IMR-90 (cell line): ENCODE measurements around the gene LCK. TPM values are rescaled to one million over a fixed set of nuclear protein-coding genes. Genes with fewer than 3 reads are reported as not detected.

Experiments used
- ATAC-seq: fragments of 200-7000 bp; cut with Tn5 transposase; 2 replicates; pipeline ENCODE4 v1.9.1; 2020; ENCODE audit warnings: low read depth, mild to moderate bottlenecking, moderate library complexity
- BruUV-seq: library from RNA; stranded (reverse); fragments of 400-500 nt; replicated peaks from 2 replicates; lab custom pipeline; 2021; lab: Mats Ljungman, UMichigan
- CTCF ChIA-PET: fragments of 300-600 bp; formaldehyde crosslinking; extraction: SDS; loops from one replicate; lab custom pipeline; 2021; ENCODE audit warnings: antibody characterized with exemption; lab: Yijun Ruan, JAX
- POLR2A ChIA-PET: fragments of 300-600 bp; sonication (Branson Sonifier 250); formaldehyde crosslinking; loops from one replicate; lab custom pipeline; 2022; ENCODE audit warnings: antibody characterized with exemption; ENCODE audit not compliant: unreplicated experiment; lab: Charles Lee
- DNase-seq: peaks from one replicate; pipeline ENCODE4 v3.0.0; 2013
- H2AFZ ChIP-seq: replicated peaks from 2 replicates; pipeline ENCODE3; 2013; ENCODE audit warnings: low read length, mild to moderate bottlenecking; ENCODE audit not compliant: poor library complexity
- H2AK5ac ChIP-seq: 2 replicates; pipeline ENCODE4 v1.6.1; 2013; ENCODE audit warnings: low read depth, low read length, inconsistent platforms
- H2AK9ac ChIP-seq: replicated peaks from 2 replicates; pipeline ENCODE3; 2013; ENCODE audit warnings: mild to moderate bottlenecking, low read depth, low read length, moderate library complexity; ENCODE audit not compliant: poor library complexity
- H2BK120ac ChIP-seq: 2 replicates; pipeline ENCODE4 v1.6.1; 2013; ENCODE audit warnings: low read depth, low read length, inconsistent platforms
- H2BK15ac ChIP-seq: 3 replicates; pipeline ENCODE4 v1.6.1; 2013; ENCODE audit warnings: low read depth, low read length, inconsistent platforms
- H2BK20ac ChIP-seq: 2 replicates; pipeline ENCODE4 v1.6.1; 2013; ENCODE audit warnings: low read depth, mild to moderate bottlenecking, inconsistent platforms, low read length, moderate library complexity
- H2BK5ac ChIP-seq: 2 replicates; pipeline ENCODE4 v1.6.1; 2013; ENCODE audit warnings: mild to moderate bottlenecking, low read depth, low read length, inconsistent platforms; ENCODE audit not compliant: poor library complexity, severe bottlenecking
- H3K14ac ChIP-seq: replicated peaks from 2 replicates; pipeline ENCODE4 v1.6.1; 2013; ENCODE audit warnings: low read depth, low read length, inconsistent platforms
- H3K18ac ChIP-seq: 2 replicates; pipeline ENCODE4 v1.6.1; 2013; ENCODE audit warnings: low read depth, low read length, control low read depth
- H3K23ac ChIP-seq: 2 replicates; pipeline ENCODE4 v1.6.1; 2013; ENCODE audit warnings: low read depth, low read length, inconsistent platforms
- H3K27ac ChIP-seq: 2 replicates; pipeline ENCODE4 v1.5.1; 2013; ENCODE audit warnings: mild to moderate bottlenecking, control low read depth, low read length; ENCODE audit not compliant: insufficient read depth
- H3K27me3 ChIP-seq: 2 replicates; pipeline ENCODE4 v1.6.1; 2013; ENCODE audit warnings: low read length; ENCODE audit not compliant: control insufficient read depth, insufficient read depth
- H3K36me3 ChIP-seq: 2 replicates; pipeline ENCODE4 v1.6.1; 2013; ENCODE audit warnings: low read length, mixed read lengths; ENCODE audit not compliant: control insufficient read depth, insufficient read depth
- H3K4ac ChIP-seq: 2 replicates; pipeline ENCODE4 v1.6.1; 2013; ENCODE audit warnings: low read depth, low read length, inconsistent platforms
- H3K4me1 ChIP-seq: 2 replicates; pipeline ENCODE4 v1.6.1; 2013; ENCODE audit warnings: low read length, mixed read lengths; ENCODE audit not compliant: control insufficient read depth, insufficient read depth
- H3K4me2 ChIP-seq: 2 replicates; pipeline ENCODE4 v1.6.1; 2013; ENCODE audit warnings: low read depth, mild to moderate bottlenecking, control low read depth, low read length, moderate library complexity
- H3K4me3 ChIP-seq: 2 replicates; pipeline ENCODE4 v1.5.1; 2013; ENCODE audit warnings: low read depth, mild to moderate bottlenecking, control low read depth, low read length, moderate library complexity; ENCODE audit not compliant: insufficient read depth
- H3K56ac ChIP-seq: 2 replicates; pipeline ENCODE4 v1.6.1; 2013; ENCODE audit warnings: low read length, inconsistent platforms; ENCODE audit not compliant: insufficient read depth; ENCODE audit errors: extremely low read depth
- H3K79me1 ChIP-seq, 2 experiments: 2 replicates each; pipeline ENCODE4 v1.6.1; 2013; ENCODE audit warnings: low read length in 2 of 2, inconsistent platforms in 1 of 2, low read depth in 1 of 2
- H3K9ac ChIP-seq: 2 replicates; pipeline ENCODE4 v1.6.1; 2013; ENCODE audit warnings: low read depth, low read length, control low read depth
- H3K9me1 ChIP-seq: 2 replicates; pipeline ENCODE4 v1.6.1; 2013; ENCODE audit warnings: low read length, inconsistent platforms; ENCODE audit not compliant: insufficient read depth
- H3K9me3 ChIP-seq: 2 replicates; pipeline ENCODE4 v1.6.1; 2013; ENCODE audit warnings: low read length; ENCODE audit not compliant: control insufficient read depth, insufficient read depth
- H4K20me1 ChIP-seq: 2 replicates; pipeline ENCODE4 v1.6.1; 2013; ENCODE audit warnings: low read length, inconsistent platforms; ENCODE audit not compliant: insufficient read depth
- H4K5ac ChIP-seq: 2 replicates; pipeline ENCODE4 v1.6.1; 2013; ENCODE audit warnings: mild to moderate bottlenecking, low read depth, low read length, control low read depth
- H4K8ac ChIP-seq, 2 experiments: 2 replicates each; pipeline ENCODE4 v1.6.1; 2013; ENCODE audit warnings: low read depth in 2 of 2, low read length in 2 of 2, control low read depth in 1 of 2, inconsistent platforms in 1 of 2
- H4K91ac ChIP-seq: 2 replicates; pipeline ENCODE4 v1.6.1; 2013; ENCODE audit warnings: low read depth, low read length, inconsistent platforms; ENCODE audit not compliant: insufficient read depth
- BHLHE40 ChIP-seq: fragments of 150-350 bp; IDR thresholded peaks from 2 replicates; pipeline ENCODE4 v1.6.1; 2016; ENCODE audit warnings: mild to moderate bottlenecking, low read depth, low read length
- CEBPB ChIP-seq: IDR thresholded peaks from 2 replicates; pipeline ENCODE4 v1.6.1; 2012; ENCODE audit warnings: low read depth, low read length, improper control_type of control experiment
- CHD1 ChIP-seq: IDR thresholded peaks from 2 replicates; pipeline ENCODE4 v1.6.1; 2012; ENCODE audit warnings: low read depth, low read length, improper control_type of control experiment
- MAFK ChIP-seq: IDR thresholded peaks from 2 replicates; pipeline ENCODE4 v1.6.1; 2012; ENCODE audit warnings: low read depth, low read length, improper control_type of control experiment
- MAZ ChIP-seq: IDR thresholded peaks from 2 replicates; pipeline ENCODE4 v1.6.1; 2012; ENCODE audit warnings: low read depth, mild to moderate bottlenecking, low read length, improper control_type of control experiment, moderate library complexity, borderline replicate concordance
- NFE2L2 ChIP-seq: fragments of 150-350 bp; IDR thresholded peaks from 2 replicates; pipeline ENCODE4 v1.6.1; 2016; ENCODE audit warnings: low read depth, mild to moderate bottlenecking, low read length
- RCOR1 ChIP-seq: IDR thresholded peaks from 2 replicates; pipeline ENCODE4 v1.6.1; 2012; ENCODE audit warnings: mild to moderate bottlenecking, low read length, improper control_type of control experiment; ENCODE audit not compliant: insufficient replicate concordance
- RFX5 ChIP-seq: IDR thresholded peaks from 2 replicates; pipeline ENCODE4 v1.8.0; 2012; ENCODE audit warnings: low read depth, mild to moderate bottlenecking, low read length, moderate library complexity
- SMC3 ChIP-seq: fragments of 150-350 bp; IDR thresholded peaks from 2 replicates; pipeline ENCODE4 v1.6.1; 2016; ENCODE audit warnings: low read depth, mild to moderate bottlenecking, antibody characterized with exemption, low read length, moderate library complexity
- dilution Hi-C: fragments of 300-500 bp; cut with HindIII; formaldehyde crosslinking; loops from one replicate; pipeline ENCODE4 v1.14.3; 2018; ENCODE audit warnings: low sequenced_read_pairs; ENCODE audit not compliant: unreplicated experiment
- in situ Hi-C: fragments of 300-500 bp; cut with MboI; formaldehyde crosslinking; loops from 3 replicates; pipeline ENCODE4 v1.14.3; 2019; ENCODE audit warnings: low sequenced_read_pairs, inconsistent platforms, mixed read lengths
- intact Hi-C: fragments of 100-400 bp; cut with micrococcal nuclease; formaldehyde crosslinking; loops from 2 replicates; pipeline ENCODE4 v1.10.0; 2022
- polyA plus RNA-seq, 3 experiments: library from polyadenylated mRNA; depleted of rRNA; stranded (reverse); fragments of >200 nt; gene quantifications; 2 replicates each; pipeline ENCODE4 v1.2.3, GENCODE V29; 2012; ENCODE audit warnings: low replicate concordance in 1 of 3
- total RNA-seq: library from RNA; depleted of rRNA; stranded (reverse); fragments of >200 nt; gene quantifications from 2 replicates; pipeline ENCODE4 v1.2.3, GENCODE V29; 2012
- TF ChIP-seq, protein P1 (sequence below): fragments of 150-350 bp; IDR thresholded peaks from 2 replicates; pipeline ENCODE4 v1.6.1; 2016; ENCODE audit warnings: low read depth, mild to moderate bottlenecking, low read length, moderate library complexity, borderline replicate concordance
- TF ChIP-seq, protein P2 (sequence below): fragments of 150-350 bp; IDR thresholded peaks from 2 replicates; pipeline ENCODE4 v1.6.1; 2017; ENCODE audit warnings: mild to moderate bottlenecking, antibody characterized with exemption, low read length, low read depth

LCK gene
- total and polyA plus RNA-seq, 2 of the 4 experiments (the other 2 are of a cell fraction): not detected

GRCh38 chr1:32266921-32267591 lies 16.0 kb downstream of the LCK start (continued):
- TF ChIP-seq, protein P1, sequence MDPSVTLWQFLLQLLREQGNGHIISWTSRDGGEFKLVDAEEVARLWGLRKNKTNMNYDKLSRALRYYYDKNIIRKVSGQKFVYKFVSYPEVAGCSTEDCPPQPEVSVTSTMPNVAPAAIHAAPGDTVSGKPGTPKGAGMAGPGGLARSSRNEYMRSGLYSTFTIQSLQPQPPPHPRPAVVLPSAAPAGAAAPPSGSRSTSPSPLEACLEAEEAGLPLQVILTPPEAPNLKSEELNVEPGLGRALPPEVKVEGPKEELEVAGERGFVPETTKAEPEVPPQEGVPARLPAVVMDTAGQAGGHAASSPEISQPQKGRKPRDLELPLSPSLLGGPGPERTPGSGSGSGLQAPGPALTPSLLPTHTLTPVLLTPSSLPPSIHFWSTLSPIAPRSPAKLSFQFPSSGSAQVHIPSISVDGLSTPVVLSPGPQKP: no peak

DNA sequence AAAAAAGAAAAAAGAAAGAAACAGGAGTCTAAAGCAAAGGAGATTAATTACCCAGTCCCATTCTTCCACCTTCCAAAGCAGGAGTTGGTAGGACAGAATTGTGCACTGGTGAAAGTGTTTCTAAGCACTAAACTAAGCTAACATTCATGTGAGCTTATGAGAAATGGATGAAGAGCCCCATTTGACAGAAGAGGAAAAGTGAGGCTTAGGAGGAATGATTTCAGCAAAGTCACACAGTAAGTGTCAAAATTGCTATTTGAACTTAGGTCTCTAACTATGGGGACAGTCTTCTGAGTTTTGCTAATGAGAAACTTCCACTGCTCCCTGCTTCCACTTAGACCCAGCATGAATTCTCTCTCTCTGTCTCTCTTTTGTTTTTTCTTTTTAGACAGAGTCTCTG lies 18.7 kb downstream of the LCK start:
- Histone ChIP-seq H2BK20ac (no peak overlapping the region), H3K9me3 (no peaks in the 10 kb centered on the region), H3K9me1 (0 out of 2 replicates have a peak, but pooled peaks cover 11% of the 10 kb centered on the region), H2BK5ac (no peak overlapping the region), H2AK5ac (no peak overlapping the region), H3K36me3 (no peaks in the 10 kb centered on the region), H3K27me3 (peaks cover 3% of the 10 kb centered on the region; the same call in 1 of the 2 replicates), H3K23ac (no peak overlapping the region), H4K20me1 (no peaks in the 10 kb centered on the region), H3K4me2 (no peak overlapping the region), H3K4ac (no peak overlapping the region), H3K4me3 (no peak overlapping the region), H2AFZ (no peak overlapping the region), H3K14ac (no peak overlapping the region), H4K91ac (no peak overlapping the region), H3K79me1 (no peaks in the 10 kb centered on the region), H3K4me1 (peaks cover 14% of the 10 kb centered on the region), H3K56ac (no peak overlapping the region), H3K18ac (no peak overlapping the region), H4K8ac (no peak overlapping the region), H2BK15ac (no peak overlapping the region), H2AK9ac (no peak overlapping the region), H2BK120ac (no peak overlapping the region), H4K5ac (no peak overlapping the region), H3K9ac (no peak overlapping the region), H3K27ac (no peak overlapping the region)
- POLR2A ChIA-PET: no interaction called here
- dilution Hi-C loops (no loop called here), intact Hi-C loops (no loop called here), in situ Hi-C loops (no loop called here)
- no peak for DNase-seq
- CTCF ChIA-PET: no interaction called here
- no peak for ATAC-seq
- no TSS peak for BruUV-seq
- no peak for TF ChIP-seq MAZ
- TF ChIP-seq RCOR1: no peak
- TF ChIP-seq RFX5: no peak
- no peak for TF ChIP-seq CHD1
- TF ChIP-seq BHLHE40: no peak
- TF ChIP-seq, protein P2, sequence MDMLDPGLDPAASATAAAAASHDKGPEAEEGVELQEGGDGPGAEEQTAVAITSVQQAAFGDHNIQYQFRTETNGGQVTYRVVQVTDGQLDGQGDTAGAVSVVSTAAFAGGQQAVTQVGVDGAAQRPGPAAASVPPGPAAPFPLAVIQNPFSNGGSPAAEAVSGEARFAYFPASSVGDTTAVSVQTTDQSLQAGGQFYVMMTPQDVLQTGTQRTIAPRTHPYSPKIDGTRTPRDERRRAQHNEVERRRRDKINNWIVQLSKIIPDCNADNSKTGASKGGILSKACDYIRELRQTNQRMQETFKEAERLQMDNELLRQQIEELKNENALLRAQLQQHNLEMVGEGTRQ: no peak
- no peak for TF ChIP-seq NFE2L2
- no peak for TF ChIP-seq CEBPB
- no peak for TF ChIP-seq MAFK
- TF ChIP-seq SMC3: no peak
- TF ChIP-seq, protein P1: no peak
